Endothelial cell (in vitro differentiated cells): ENCODE measurements around the gene KCNIP1. TPM values are rescaled to one million over a fixed set of nuclear protein-coding genes. Genes with fewer than 3 reads are reported as not detected.

ENCODE experiments used
- DNase-seq: peaks from one replicate; pipeline ENCODE4 v3.0.0; 2021; ENCODE audit warnings: low spot score
- H3K27ac Mint-ChIP-seq: one replicate; pipeline ENCODE4 v1.8.0; 2021; ENCODE audit warnings: mixed read lengths, inconsistent platforms; ENCODE audit not compliant: unreplicated experiment
- H3K27me3 Mint-ChIP-seq: one replicate; pipeline ENCODE4 v1.8.0; 2021; ENCODE audit warnings: mild to moderate bottlenecking, moderate library complexity, mixed read lengths, inconsistent platforms; ENCODE audit not compliant: unreplicated experiment
- H3K36me3 Mint-ChIP-seq: one replicate; pipeline ENCODE4 v1.8.0; 2021; ENCODE audit warnings: mild to moderate bottlenecking, low read depth, mixed read lengths, inconsistent platforms; ENCODE audit not compliant: unreplicated experiment
- H3K4me1 Mint-ChIP-seq: one replicate; pipeline ENCODE4 v1.8.0; 2021; ENCODE audit warnings: mild to moderate bottlenecking, mixed read lengths, inconsistent platforms; ENCODE audit not compliant: unreplicated experiment
- H3K4me3 Mint-ChIP-seq: one replicate; pipeline ENCODE4 v1.8.0; 2021; ENCODE audit warnings: mild to moderate bottlenecking, mixed read lengths, inconsistent platforms; ENCODE audit not compliant: unreplicated experiment
- H3K9me3 Mint-ChIP-seq: one replicate; pipeline ENCODE4 v1.8.0; 2021; ENCODE audit warnings: mixed read lengths, inconsistent platforms; ENCODE audit not compliant: unreplicated experiment
- CTCF ChIP-seq: fragments of 200-600 bp; sonication (generic); IDR thresholded peaks from one replicate; pipeline ENCODE4 v1.5.0; 2021; ENCODE audit warnings: antibody characterized with exemption; ENCODE audit not compliant: unreplicated experiment
- total RNA-seq: library from RNA; stranded (reverse); fragmentation: NEBNext Ultra II Directional; extraction: Animal tissue kit (Norgen Biotek cat#: 25700); gene quantifications from one replicate; pipeline ENCODE4 v1.2.1, GENCODE V29; 2021; ENCODE audit not compliant: unreplicated experiment

Gene KCNIP1
- total RNA-seq, 1 donor from 2014 or later, result 6.1 TPM

- peaks cover 35% of the 10 kb centered on the region for H3K4me1 Mint-ChIP-seq
- peaks cover 3% of the 10 kb centered on the region for H3K27me3 Mint-ChIP-seq
- no peak overlapping the region for H3K27ac Mint-ChIP-seq
- no peak for TF ChIP-seq CTCF
- no peak overlapping the region for H3K4me3 Mint-ChIP-seq
- H3K9me3 Mint-ChIP-seq, result no peaks in the 10 kb centered on the region
- H3K36me3 Mint-ChIP-seq, result peaks cover 8% of the 10 kb centered on the region
- no peak for DNase-seq
These were observed 252.9 kb downstream of the KCNIP1 start for GRCh38 chr5:170756691-170757090.

GRCh38 chr5:170757182-170757601, 253.4 kb downstream of the KCNIP1 start:
- Mint-ChIP-seq H3K9me3 (no peaks in the 10 kb centered on the region), H3K27ac (no peak overlapping the region), H3K4me1 (peaks cover 35% of the 10 kb centered on the region), H3K36me3 (peaks cover 8% of the 10 kb centered on the region), H3K27me3 (peaks cover 3% of the 10 kb centered on the region), H3K4me3 (no peak overlapping the region)
- DNase-seq, result no peak
- TF ChIP-seq CTCF, result no peak

- no peak for DNase-seq
- TF ChIP-seq CTCF, result no peak
- Mint-ChIP-seq H3K36me3 (peaks cover 8% of the 10 kb centered on the region), H3K27ac (no peak overlapping the region), H3K27me3 (peaks cover 3% of the 10 kb centered on the region), H3K9me3 (no peaks in the 10 kb centered on the region), H3K4me1 (peaks cover 33% of the 10 kb centered on the region), H3K4me3 (no peak overlapping the region)
These were observed 253.8 kb downstream of the KCNIP1 start for GRCh38 chr5:170757669-170758068.

GRCh38 chr5:170758481-170758880, 254.7 kb downstream of the KCNIP1 start:
- no peak overlapping the region for H3K27ac Mint-ChIP-seq

GRCh38 chr5:170760113-170760512, 256.3 kb downstream of the KCNIP1 start:
- no peak for TF ChIP-seq CTCF
- Mint-ChIP-seq H3K4me3 (no peak overlapping the region), H3K36me3 (peaks cover 8% of the 10 kb centered on the region), H3K27me3 (peaks cover 3% of the 10 kb centered on the region), H3K9me3 (no peaks in the 10 kb centered on the region), H3K27ac (no peak overlapping the region), H3K4me1 (peaks cover 32% of the 10 kb centered on the region)
- no peak for DNase-seq

More at GRCh38 chr5:170758481-170758880, 254.7 kb downstream of the KCNIP1 start:
- Mint-ChIP-seq H3K27me3 (peaks cover 3% of the 10 kb centered on the region), H3K4me1 (peaks cover 32% of the 10 kb centered on the region), H3K36me3 (peaks cover 8% of the 10 kb centered on the region), H3K4me3 (no peak overlapping the region), H3K9me3 (no peaks in the 10 kb centered on the region)
- DNase-seq, result no peak
- TF ChIP-seq CTCF, result no peak
